Measurements from ENCODE around the gene RPTOR. TPM values are rescaled to one million over a fixed set of nuclear protein-coding genes. Genes with fewer than 3 reads are reported as not detected.
A peak's percentile ranks its signal among the peaks of the same experiment; 100 is the strongest.

Gene RPTOR
- total RNA-seq, 2 experiments from 2014 or later = 32.4 to 35.4 TPM

GRCh38 chr17:80649672-80650330 is 105.2 kb downstream of the RPTOR start:
- CTCF ChIA-PET = interaction anchor here (0.8 to 1.8 kb wide), 4 partner anchors 8 to 75 kb away, joined by 3 to 5 read pairs (median 4); no protein-coding TSS in a partner anchor
- Mint-ChIP-seq H3K27me3 (ENCODE audit: low read depth) (no peaks in the 10 kb centered on the region), H3K36me3 (ENCODE audit: low read depth) (peaks cover 28% of the 10 kb centered on the region), H3K27ac (peak overlapping the region; percentile 81), H3K4me1 (ENCODE audit: low read depth) (peaks cover 75% of the 10 kb centered on the region), H3K9me3 (peaks cover 3% of the 10 kb centered on the region), H3K4me3 (peak overlapping the region; percentile 0)
- intact Hi-C loops (cut with micrococcal nuclease) = loop anchor here (2.0 to 5.0 kb wide), 2 partner anchors 15 to 42 kb away; no protein-coding TSS in a partner anchor
- peak; percentile 91 for DNase-seq

GRCh38 chr17:80650331-80650672 is 105.7 kb downstream of the RPTOR start:
- Mint-ChIP-seq H3K9me3 (peaks cover 3% of the 10 kb centered on the region), H3K27me3 (ENCODE audit: low read depth) (no peaks in the 10 kb centered on the region), H3K4me1 (ENCODE audit: low read depth) (peaks cover 70% of the 10 kb centered on the region), H3K36me3 (ENCODE audit: low read depth) (peaks cover 27% of the 10 kb centered on the region), H3K27ac (peak overlapping the region; percentile 81), H3K4me3 (no peak overlapping the region)
- intact Hi-C loops (cut with micrococcal nuclease) = no loop called here
- no peak for DNase-seq
- CTCF ChIA-PET = interaction anchor here (1.6 to 1.8 kb wide), 2 partner anchors 12 to 75 kb away, joined by 4 to 5 read pairs; no protein-coding TSS in a partner anchor

- peaks cover 69% of the 10 kb centered on the region for H3K4me1 Mint-ChIP-seq (ENCODE audit: low read depth)
- no peaks in the 10 kb centered on the region for H3K27me3 Mint-ChIP-seq (ENCODE audit: low read depth)
- intact Hi-C loops (cut with micrococcal nuclease) = no loop called here
- H3K4me3 Mint-ChIP-seq = no peak overlapping the region
- CTCF ChIA-PET = interaction anchor here (1.6 to 1.8 kb wide), 2 partner anchors 11 to 76 kb away, joined by 4 to 5 read pairs; no protein-coding TSS in a partner anchor
- DNase-seq = no peak
- H3K36me3 Mint-ChIP-seq (ENCODE audit: low read depth) = peaks cover 25% of the 10 kb centered on the region
- H3K27ac Mint-ChIP-seq = peak overlapping the region; percentile 10
- H3K9me3 Mint-ChIP-seq = peaks cover 3% of the 10 kb centered on the region
Observed at GRCh38 chr17:80650751-80651518, 106.3 kb downstream of the RPTOR start.

- Mint-ChIP-seq H3K36me3 (ENCODE audit: low read depth) (peaks cover 29% of the 10 kb centered on the region), H3K4me3 (no peak overlapping the region), H3K4me1 (ENCODE audit: low read depth) (peaks cover 59% of the 10 kb centered on the region), H3K27ac (peak overlapping the region; percentile 17), H3K9me3 (peaks cover 13% of the 10 kb centered on the region), H3K27me3 (ENCODE audit: low read depth) (no peaks in the 10 kb centered on the region)
- intact Hi-C loops (cut with micrococcal nuclease) = no loop called here
- DNase-seq = no peak
- CTCF ChIA-PET = no interaction called here
Observed at GRCh38 chr17:80652756-80653330, 108.2 kb downstream of the RPTOR start.

- DNase-seq = no peak
- Mint-ChIP-seq H3K36me3 (ENCODE audit: low read depth) (peaks cover 30% of the 10 kb centered on the region), H3K9me3 (peaks cover 15% of the 10 kb centered on the region), H3K27ac (no peak overlapping the region), H3K4me3 (no peak overlapping the region), H3K4me1 (ENCODE audit: low read depth) (peaks cover 49% of the 10 kb centered on the region), H3K27me3 (ENCODE audit: low read depth) (no peaks in the 10 kb centered on the region)
- intact Hi-C loops (cut with micrococcal nuclease) = no loop called here
- CTCF ChIA-PET = no interaction called here
Observed at GRCh38 chr17:80653856-80654255, 109.2 kb downstream of the RPTOR start.

GRCh38 chr17:80655608-80656007 is 111.0 kb downstream of the RPTOR start:
- CTCF ChIA-PET = interaction anchor here (0.7 kb wide), 3 partner anchors 51 to 80 kb away, joined by 3 to 4 read pairs (median 3); no protein-coding TSS in a partner anchor
- H3K4me1 Mint-ChIP-seq (ENCODE audit: low read depth) = peaks cover 34% of the 10 kb centered on the region
- peaks cover 15% of the 10 kb centered on the region for H3K9me3 Mint-ChIP-seq
- peaks cover 23% of the 10 kb centered on the region for H3K36me3 Mint-ChIP-seq (ENCODE audit: low read depth)
- H3K4me3 Mint-ChIP-seq = no peak overlapping the region
- H3K27me3 Mint-ChIP-seq (ENCODE audit: low read depth) = no peaks in the 10 kb centered on the region
- H3K27ac Mint-ChIP-seq = no peak overlapping the region
- intact Hi-C loops (cut with micrococcal nuclease) = loop anchor here (2.0 kb wide), 1 partner anchor 37 kb away; no protein-coding TSS in a partner anchor
- DNase-seq = no peak

- Mint-ChIP-seq H3K9me3 (peaks cover 15% of the 10 kb centered on the region), H3K27me3 (ENCODE audit: low read depth) (no peaks in the 10 kb centered on the region), H3K27ac (no peak overlapping the region), H3K36me3 (ENCODE audit: low read depth) (peaks cover 19% of the 10 kb centered on the region), H3K4me3 (no peak overlapping the region), H3K4me1 (ENCODE audit: low read depth) (peaks cover 30% of the 10 kb centered on the region)
- CTCF ChIA-PET = no interaction called here
- intact Hi-C loops (cut with micrococcal nuclease) = loop anchor here (2.0 kb wide), 1 partner anchor 38 kb away; no protein-coding TSS in a partner anchor
- DNase-seq = no peak
Observed at GRCh38 chr17:80656590-80656989, 112.0 kb downstream of the RPTOR start.

GRCh38 chr17:80657561-80657960 is 112.9 kb downstream of the RPTOR start:
- intact Hi-C loops (cut with micrococcal nuclease) = loop anchor here (2.0 kb wide), 1 partner anchor 39 kb away; no protein-coding TSS in a partner anchor
- peaks cover 32% of the 10 kb centered on the region for H3K4me1 Mint-ChIP-seq (ENCODE audit: low read depth)
- H3K36me3 Mint-ChIP-seq (ENCODE audit: low read depth) = peaks cover 16% of the 10 kb centered on the region
- no peaks in the 10 kb centered on the region for H3K27me3 Mint-ChIP-seq (ENCODE audit: low read depth)
- peaks cover 15% of the 10 kb centered on the region for H3K9me3 Mint-ChIP-seq
- DNase-seq = no peak
- CTCF ChIA-PET = interaction anchor here (1.2 kb wide), 1 partner anchor 9 kb away, joined by 3 read pairs; no protein-coding TSS in a partner anchor
- no peak overlapping the region for H3K27ac Mint-ChIP-seq
- no peak overlapping the region for H3K4me3 Mint-ChIP-seq

- DNase-seq = no peak
- CTCF ChIA-PET = interaction anchor here (0.9 to 1.2 kb wide), 2 partner anchors 10 to 54 kb away, joined by 3 read pairs; no protein-coding TSS in a partner anchor
- Mint-ChIP-seq H3K27me3 (ENCODE audit: low read depth) (no peaks in the 10 kb centered on the region), H3K4me3 (no peak overlapping the region), H3K27ac (no peak overlapping the region), H3K4me1 (ENCODE audit: low read depth) (peaks cover 39% of the 10 kb centered on the region), H3K9me3 (peaks cover 14% of the 10 kb centered on the region), H3K36me3 (ENCODE audit: low read depth) (peaks cover 12% of the 10 kb centered on the region)
- intact Hi-C loops (cut with micrococcal nuclease) = no loop called here
Observed at GRCh38 chr17:80658821-80659220, 114.2 kb downstream of the RPTOR start.

GRCh38 chr17:80659651-80660050 is 115.0 kb downstream of the RPTOR start:
- Mint-ChIP-seq H3K9me3 (peaks cover 12% of the 10 kb centered on the region), H3K36me3 (ENCODE audit: low read depth) (peaks cover 9% of the 10 kb centered on the region), H3K27ac (no peak overlapping the region), H3K4me3 (no peak overlapping the region), H3K27me3 (ENCODE audit: low read depth) (no peaks in the 10 kb centered on the region), H3K4me1 (ENCODE audit: low read depth) (peaks cover 46% of the 10 kb centered on the region)
- no peak for DNase-seq
- intact Hi-C loops (cut with micrococcal nuclease) = loop anchor here (5.0 kb wide), 1 partner anchor 103 kb away; no protein-coding TSS in a partner anchor
- CTCF ChIA-PET = no interaction called here

- peaks cover 8% of the 10 kb centered on the region for H3K36me3 Mint-ChIP-seq (ENCODE audit: low read depth)
- intact Hi-C loops (cut with micrococcal nuclease) = loop anchor here (5.0 kb wide), 1 partner anchor 102 kb away; no protein-coding TSS in a partner anchor
Observed at GRCh38 chr17:80660527-80661198, 116.0 kb downstream of the RPTOR start.

More at GRCh38 chr17:80660527-80661198, 116.0 kb downstream of the RPTOR start:
- Mint-ChIP-seq H3K4me3 (no peak overlapping the region), H3K9me3 (peaks cover 12% of the 10 kb centered on the region), H3K27ac (no peak overlapping the region), H3K4me1 (ENCODE audit: low read depth) (peaks cover 50% of the 10 kb centered on the region), H3K27me3 (ENCODE audit: low read depth) (no peaks in the 10 kb centered on the region)
- no peak for DNase-seq
- CTCF ChIA-PET = no interaction called here

Data from activated naive CD4-positive, alpha-beta T cell treated with anti-CD3 and anti-CD28 coated beads for 36 hours (primary cell).